Upper lobe of left lung (tissue), 6 donors: Measurements from ENCODE around the gene NUDT13. TPM values are rescaled to one million over a fixed set of nuclear protein-coding genes. Genes with fewer than 3 reads are reported as not detected.

Experiments used
- ATAC-seq, 2 donors: fragments of 200-7000 bp; cut with Tn5 transposase; one replicate each; pipeline ENCODE4 v1.9.1; 2022; ENCODE audit warnings: mild to moderate bottlenecking in 2 of 2, moderate library complexity in 2 of 2; ENCODE audit not compliant: low FRiP score in 2 of 2
- DNase-seq, 2 donors: peaks; one replicate each; pipeline ENCODE4 v3.0.0-alpha.2; 2019 to 2020
- H3K27ac ChIP-seq, 4 donors: fragments of 200-600 bp; sonication (generic); one replicate each; pipeline ENCODE4 v1.5.1; 2016 to 2019
- H3K27me3 ChIP-seq, 4 donors: fragments of 200-600 bp; sonication (generic); one replicate each; pipeline ENCODE4 v1.5.1; 2017 to 2019
- H3K36me3 ChIP-seq, 4 donors: fragments of 200-600 bp; sonication (generic); one replicate each; pipeline ENCODE4 v1.5.1; 2016 to 2019
- H3K4me1 ChIP-seq, 4 donors: fragments of 200-600 bp; sonication (generic); one replicate each; pipeline ENCODE4 v1.5.1; 2018 to 2019
- H3K4me3 ChIP-seq, 4 donors: fragments of 200-600 bp; sonication (generic); one replicate each; pipeline ENCODE4 v1.5.1; 2017 to 2019; ENCODE audit warnings: mild to moderate bottlenecking in 2 of 4, moderate library complexity in 1 of 4
- H3K9me3 ChIP-seq, 4 donors: fragments of 200-600 bp; sonication (generic); one replicate each; pipeline ENCODE4 v1.5.1; 2018 to 2019
- CTCF ChIP-seq, 6 experiments: fragments of 450-650 bp in 4 of 6; fragments of 200-600 bp in 2 of 6; sonication (generic) in 2 of 6; IDR thresholded peaks; one replicate each; pipeline ENCODE4 v1.5.1; 2016 to 2019; ENCODE audit warnings: antibody characterized with exemption in 6 of 6
- EP300 ChIP-seq, 4 donors: sonication (generic); formaldehyde crosslinking; IDR thresholded peaks; one replicate each; pipeline ENCODE4 v1.5.1; 2017; ENCODE audit warnings: antibody characterized with exemption in 4 of 4, control low read depth in 2 of 4
- POLR2A ChIP-seq, 4 donors: fragments of 450-650 bp; IDR thresholded peaks; one replicate each; pipeline ENCODE4 v1.5.1; 2016 to 2017; ENCODE audit warnings: antibody characterized with exemption in 4 of 4, mild to moderate bottlenecking in 2 of 4
- POLR2AphosphoS5 ChIP-seq, 2 donors: sonication (generic); formaldehyde crosslinking; IDR thresholded peaks; one replicate each; pipeline ENCODE4 v1.5.1; 2017; ENCODE audit warnings: antibody characterized with exemption in 2 of 2
- WGBS, 2 donors: methylation state at CpG; one replicate each; pipeline ENCODE4 v1.1.5; 2017 to 2018; 5-methylcytosine and 5-hydroxymethylcytosine counted together
- small RNA-seq, 4 donors: library from RNA; depleted of rRNA; stranded (forward); fragments of <200 nt; gene quantifications; one replicate each; pipeline ENCODE3, GENCODE V24; 2016
- total RNA-seq, 6 donors: library from RNA; depleted of rRNA in 4 of 6; stranded (reverse); fragments of >200 nt in 4 of 6; gene quantifications; one replicate each; pipeline versions ENCODE4 v1.1.0 to v1.2.1, GENCODE V29; 2016 to 2021
- donor health status: DM: no; HTN: no; CAD: no; lungs with moderate emphysema.
- donor health status: DM: no; HTN: yes; CAD: no; lungs with severe emphysema.

The NUDT13 gene
- total RNA-seq, 6 donors from 2014 or later: 1.0 to 4.6 (median 2.7) TPM

GRCh38 chr10:73172867-73173266 is 62.6 kb downstream of the NUDT13 start:
- Histone ChIP-seq H3K27me3 (no peaks in the 10 kb centered on the region), H3K36me3 (peaks cover 3 to 23% (median 9%) of the 10 kb centered on the region in 4 donors), H3K4me1 (peaks cover 6 to 8% (median 7%) of the 10 kb centered on the region in 4 donors), H3K9me3 (no peaks in the 10 kb centered on the region), H3K4me3 (no peak overlapping the region), H3K27ac (no peak overlapping the region)
- DNase-seq (no peak), ATAC-seq (no peak)
- TF ChIP-seq CTCF (IDR thresholded peaks at IDR 0.05) (no peak), EP300 (IDR thresholded peaks at IDR 0.05) (no peak), POLR2AphosphoS5 (IDR thresholded peaks at IDR 0.05) (no peak), POLR2A (IDR thresholded peaks at IDR 0.05) (no peak)

GRCh38 chr10:73174148-73174925 is 64.1 kb downstream of the NUDT13 start:
- Histone ChIP-seq H3K27me3 (no peaks in the 10 kb centered on the region), H3K4me3 (no peak overlapping the region), H3K9me3 (no peaks in the 10 kb centered on the region), H3K36me3 (peaks cover 4 to 34% (median 12%) of the 10 kb centered on the region in 4 donors), H3K27ac (no peak overlapping the region), H3K4me1 (no peaks in the 10 kb centered on the region)
- no peak for TF ChIP-seq CTCF (IDR thresholded peaks at IDR 0.05)
- no peak for TF ChIP-seq POLR2A (IDR thresholded peaks at IDR 0.05)
- no peak for TF ChIP-seq EP300 (IDR thresholded peaks at IDR 0.05)
- no peak for TF ChIP-seq POLR2AphosphoS5 (IDR thresholded peaks at IDR 0.05)
- 90 to 92% methylated on average over 1 of the region's 1 CpG for WGBS, 2 donors
- DNase-seq (no peak), ATAC-seq (no peak)

Small RNA genes within 50 kb of the gene (small RNA-seq; reads per million reads assigned to genes)
- gene RF00019: 0 reads per million in 4 donors
- gene SNORA11F: 0.07 to 1.1 (median 0.80) reads per million in 4 donors

Other genes with a start within 250 kb of the NUDT13 start
- under 1 TPM in 2 of 6 donors, not detected in 4; 0.15 to 0.20 TPM for gene OIT3, start 216.7 kb upstream of the NUDT13 start, total RNA-seq
- gene PLA2G12B, start 155.6 kb upstream of the NUDT13 start, total RNA-seq: 10 to 100 TPM in 1 of 6 donors, 1 to 10 TPM in 3, under 1 TPM in 2; 0.61 to 12.2 (median 3.2) TPM
- 10 to 100 TPM; 13.4 to 50.0 (median 29.5) TPM for gene P4HA1, start 13.6 kb upstream of the NUDT13 start, total RNA-seq
- gene ECD, start 57.6 kb downstream of the NUDT13 start, total RNA-seq: 10 to 100 TPM; 19.2 to 43.0 (median 24.8) TPM
- 10 to 100 TPM; 11.4 to 38.8 (median 18.7) TPM for gene FAM149B1, start 57.7 kb downstream of the NUDT13 start, total RNA-seq
- 10 to 100 TPM; 10.1 to 16.8 (median 12.0) TPM for gene DNAJC9, start 136.8 kb downstream of the NUDT13 start, total RNA-seq
- 10 to 100 TPM; 26.2 to 66.2 (median 36.4) TPM for gene MRPS16, start 142.2 kb downstream of the NUDT13 start, total RNA-seq
- gene CFAP70, start 248.4 kb downstream of the NUDT13 start, total RNA-seq: 10 to 100 TPM in 2 of 6 donors, 1 to 10 TPM in 4; 1.2 to 54.1 (median 8.6) TPM